Muscle of leg (tissue), 11 donors: ENCODE data around the gene PCP4. TPM values are rescaled to one million over a fixed set of nuclear protein-coding genes. Genes with fewer than 3 reads are reported as not detected.
A peak's percentile ranks its signal among the peaks of the same experiment; 100 is the strongest.

ENCODE experiments used
- DNase-seq: peaks from one replicate; pipeline ENCODE4 v3.0.0; 2013
- H3K27ac ChIP-seq: one replicate; pipeline ENCODE4 v1.5.1; 2013; ENCODE audit warnings: mild to moderate bottlenecking, low read length, control low read depth
- H3K27me3 ChIP-seq: one replicate; pipeline ENCODE4 v1.6.1; 2013; ENCODE audit warnings: low read length; ENCODE audit not compliant: control insufficient read depth, insufficient read depth
- H3K36me3 ChIP-seq: one replicate; pipeline ENCODE4 v1.6.1; 2013; ENCODE audit warnings: low read length; ENCODE audit not compliant: control insufficient read depth, insufficient read depth
- H3K4me1 ChIP-seq: one replicate; pipeline ENCODE4 v1.6.1; 2013; ENCODE audit warnings: low read length; ENCODE audit not compliant: control insufficient read depth, insufficient read depth
- H3K4me3 ChIP-seq: one replicate; pipeline ENCODE4 v1.5.1; 2013; ENCODE audit warnings: low read length, control low read depth
- H3K9me3 ChIP-seq: replicated peaks from 2 replicates; pipeline ENCODE4 v1.6.1; 2013; ENCODE audit warnings: low read depth, low read length; ENCODE audit not compliant: control insufficient read depth
- WGBS: methylation state at CpG from one replicate; pipeline ENCODE4 v1.1.5; 2013; ENCODE audit warnings: missing lambda C conversion rate; ENCODE audit not compliant: insufficient coverage; 5-methylcytosine and 5-hydroxymethylcytosine counted together
- polyA plus RNA-seq, 8 donors: library from polyadenylated mRNA; unstranded; fragments of 120-200 nt; gene quantifications; one replicate each; pipeline versions ENCODE4 v1.2.1 to v1.2.3, GENCODE V29; 2013; ENCODE audit warnings: inconsistent platforms in 1 of 8, low replicate concordance in 1 of 8; ENCODE audit not compliant: insufficient read length in 8 of 8, insufficient read depth in 1 of 8
- total RNA-seq: library from RNA; stranded (reverse); fragments of 120-200 nt; gene quantifications from one replicate; pipeline ENCODE4 v1.2.4, GENCODE V29; 2013

PCP4 gene
- total and polyA plus RNA-seq, 9 donors = 0.31 to 2.9 (median 1.2) TPM

DNA sequence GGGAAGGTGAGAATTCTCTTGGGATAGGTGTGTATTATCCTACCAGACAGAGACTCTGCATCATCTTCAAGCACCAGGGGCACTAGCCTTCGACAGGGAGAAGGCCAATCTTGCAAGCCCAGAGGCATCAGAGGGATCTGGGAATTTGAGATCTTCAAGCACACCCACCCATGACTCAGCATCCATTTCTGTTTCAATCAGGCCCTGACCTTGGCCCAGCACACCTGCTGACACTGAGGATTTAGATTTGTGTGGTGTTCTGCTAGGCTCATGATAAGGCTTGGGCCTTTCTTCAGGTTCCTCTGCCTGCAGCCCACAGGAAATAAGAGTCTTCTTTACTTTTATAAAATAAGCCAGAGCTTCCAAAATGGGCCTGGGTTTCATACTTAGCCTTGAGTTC lies 6.6 kb upstream of the PCP4 start:
- H3K36me3 ChIP-seq = no peaks in the 10 kb centered on the region
- H3K4me1 ChIP-seq = no peaks in the 10 kb centered on the region
- H3K4me3 ChIP-seq = no peak overlapping the region
- peaks cover 9% of the 10 kb centered on the region for H3K27me3 ChIP-seq
- H3K9me3 ChIP-seq = no peaks in the 10 kb centered on the region
- H3K27ac ChIP-seq = no peak overlapping the region
- DNase-seq = no peak
- no CpG with 5 or more reads among the region's 1 CpG for WGBS

DNA sequence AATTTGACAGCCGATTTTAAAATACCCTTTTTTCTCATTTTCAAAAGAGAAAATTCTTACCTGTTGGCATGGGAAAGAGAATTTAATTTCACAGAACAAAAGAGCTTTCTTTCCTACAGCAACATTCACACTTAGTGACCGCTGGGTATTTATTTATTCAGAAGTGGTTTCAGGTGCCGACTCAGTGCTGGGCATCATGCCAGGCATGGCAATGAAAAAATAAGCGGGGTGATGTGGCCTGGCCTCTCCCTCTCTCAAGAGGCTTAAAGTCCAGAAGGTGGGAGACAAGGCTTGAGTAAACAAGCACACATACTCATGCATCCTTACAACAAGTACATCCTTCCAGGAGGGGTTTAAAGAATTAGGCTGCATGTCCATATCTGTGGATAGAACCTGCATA lies 4.1 kb upstream of the PCP4 start:
- DNase-seq = no peak
- Histone ChIP-seq H3K27me3 (peaks cover 17% of the 10 kb centered on the region), H3K4me3 (no peak overlapping the region), H3K4me1 (no peaks in the 10 kb centered on the region), H3K27ac (no peak overlapping the region), H3K36me3 (no peaks in the 10 kb centered on the region), H3K9me3 (no peaks in the 10 kb centered on the region)
- no CpG with 5 or more reads among the region's 4 CpGs for WGBS

DNA sequence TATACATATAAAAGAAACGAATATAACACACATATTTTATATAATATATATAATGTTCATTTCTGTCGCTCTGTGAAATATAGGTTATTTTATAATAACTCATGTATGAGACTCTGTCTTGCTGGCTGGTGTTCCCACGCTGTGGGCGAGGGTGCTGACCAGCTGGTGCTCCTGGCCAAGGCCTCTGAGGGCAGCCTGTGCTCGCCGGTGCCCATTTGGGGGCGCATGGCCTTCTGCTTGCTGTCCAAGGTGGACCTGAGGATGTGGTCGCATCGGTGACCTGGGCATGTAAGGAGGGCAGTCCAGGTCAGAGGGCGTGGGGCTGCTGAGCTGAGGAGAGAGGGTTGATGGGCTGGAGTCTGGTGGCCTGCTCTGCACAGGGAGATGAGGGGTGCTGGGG lies 1.1 kb upstream of the PCP4 start:
- Histone ChIP-seq H3K27ac (no peak overlapping the region), H3K27me3 (peaks cover 29% of the 10 kb centered on the region), H3K36me3 (no peaks in the 10 kb centered on the region), H3K4me3 (no peak overlapping the region), H3K4me1 (no peaks in the 10 kb centered on the region), H3K9me3 (no peaks in the 10 kb centered on the region)
- WGBS = 95% methylated on average over 8 of the region's 10 CpGs
- no peak for DNase-seq

DNA sequence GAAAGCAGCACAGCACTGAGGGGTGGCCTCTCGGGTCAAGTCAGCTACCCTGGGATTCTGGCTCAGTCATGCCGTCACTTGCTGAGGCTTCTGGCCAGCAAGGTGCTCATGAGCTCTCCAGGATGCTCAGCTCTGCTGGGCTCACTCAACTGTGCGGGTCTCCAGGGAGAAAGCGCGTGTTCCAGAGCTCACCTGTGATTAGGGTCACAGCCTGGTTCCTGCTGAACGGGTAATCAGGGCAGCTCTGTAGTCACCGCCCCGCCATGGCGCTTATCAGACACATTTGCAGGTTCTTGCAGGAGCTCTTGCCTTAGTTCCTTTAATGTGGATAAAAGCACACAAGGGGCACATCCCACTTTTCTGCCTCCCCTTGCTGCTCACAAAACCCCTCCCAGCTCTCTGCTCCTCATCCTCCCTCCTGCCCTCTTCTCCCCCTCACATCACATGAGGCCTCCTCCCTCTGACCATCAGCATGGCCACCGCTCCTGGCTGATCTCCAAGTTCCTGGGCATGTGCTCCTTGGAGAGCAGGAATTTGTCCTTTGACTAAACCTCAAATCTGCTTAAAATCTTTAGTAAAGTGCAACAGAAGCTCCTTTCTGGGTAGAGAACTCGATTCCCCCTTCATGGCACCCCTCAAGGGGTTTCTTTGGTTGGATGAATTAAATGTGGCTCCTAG lies 2.0 kb downstream of the PCP4 start:
- no peaks in the 10 kb centered on the region for H3K36me3 ChIP-seq
- no peak overlapping the region for H3K4me3 ChIP-seq
- H3K27me3 ChIP-seq = peaks cover 21% of the 10 kb centered on the region
- no peaks in the 10 kb centered on the region for H3K9me3 ChIP-seq
- 84% methylated on average over 10 of the region's 11 CpGs for WGBS
- DNase-seq = no peak
- no peak overlapping the region for H3K27ac ChIP-seq
- H3K4me1 ChIP-seq = no peaks in the 10 kb centered on the region

DNA sequence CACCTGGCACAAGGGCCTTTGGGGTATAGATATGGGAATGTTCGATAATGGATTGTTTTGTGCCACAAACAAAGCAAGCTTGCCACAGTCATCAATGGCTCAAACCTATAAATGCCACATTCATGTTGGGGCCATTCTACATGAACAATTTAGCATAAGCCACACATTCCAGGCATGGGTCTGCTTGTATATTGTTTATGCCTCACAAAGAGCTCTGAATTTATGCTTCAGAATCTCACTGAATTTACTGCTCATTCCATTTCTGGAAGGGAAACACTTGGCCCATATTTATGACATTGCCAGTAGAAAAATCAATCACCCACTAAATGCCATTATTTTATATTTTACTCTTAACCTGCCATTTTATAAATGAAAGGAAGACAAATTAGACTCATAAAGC lies 6.4 kb downstream of the PCP4 start:
- WGBS = no CpG with 5 or more reads among the region's 1 CpG
- no peak overlapping the region for H3K27ac ChIP-seq

DNA sequence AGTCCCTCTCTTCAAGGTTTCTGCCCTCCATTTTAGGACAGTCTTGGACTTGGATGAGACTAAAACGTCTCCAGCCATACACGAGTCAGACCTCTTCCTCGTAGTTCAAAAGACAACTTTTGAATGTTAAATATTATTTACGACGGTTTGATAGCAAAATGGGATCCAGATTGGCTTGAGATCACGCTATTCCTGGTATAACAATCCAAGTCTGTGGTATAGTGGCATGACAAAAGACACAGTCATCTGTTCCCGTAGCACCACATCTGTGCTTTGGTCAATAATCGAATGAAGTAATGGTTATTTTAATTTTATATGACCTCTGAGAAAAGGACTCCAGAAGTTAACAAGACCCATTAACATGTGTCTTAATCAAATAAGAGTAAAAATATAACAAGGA lies 7.0 kb downstream of the PCP4 start:
- no CpG with 5 or more reads among the region's 8 CpGs for WGBS
- no peaks in the 10 kb centered on the region for H3K4me1 ChIP-seq
- peaks cover 5% of the 10 kb centered on the region for H3K27me3 ChIP-seq
- no peaks in the 10 kb centered on the region for H3K9me3 ChIP-seq
- no peak overlapping the region for H3K4me3 ChIP-seq
- H3K27ac ChIP-seq = no peak overlapping the region
- no peak for DNase-seq
- H3K36me3 ChIP-seq = no peaks in the 10 kb centered on the region

More for the DNA sequence above, 6.4 kb downstream of the PCP4 start:
- Histone ChIP-seq H3K4me3 (no peak overlapping the region), H3K36me3 (no peaks in the 10 kb centered on the region), H3K4me1 (no peaks in the 10 kb centered on the region), H3K27me3 (peaks cover 10% of the 10 kb centered on the region), H3K9me3 (no peaks in the 10 kb centered on the region)
- no peak for DNase-seq

DNA sequence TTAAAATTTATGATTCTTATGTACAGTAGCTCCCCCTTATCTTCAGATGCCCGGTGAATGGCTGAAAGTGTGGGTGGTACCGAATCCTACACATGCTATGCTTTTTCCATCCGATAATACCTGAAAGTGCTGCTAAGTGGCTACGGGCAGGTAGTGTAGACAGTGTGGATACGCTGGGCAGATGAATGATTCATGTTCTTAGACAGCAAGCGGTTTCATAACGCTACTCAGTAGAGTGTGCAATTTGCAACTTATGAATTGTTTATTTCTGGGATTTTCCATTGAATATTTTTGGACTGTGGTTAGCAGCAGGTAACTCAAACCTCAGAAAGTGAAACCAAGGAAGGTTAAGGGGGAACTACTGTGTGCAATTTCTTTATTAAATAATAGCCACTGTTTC lies 7.5 kb downstream of the PCP4 start:
- Histone ChIP-seq H3K27ac (no peak overlapping the region), H3K4me1 (no peaks in the 10 kb centered on the region), H3K4me3 (no peak overlapping the region), H3K36me3 (no peaks in the 10 kb centered on the region), H3K27me3 (peaks cover 3% of the 10 kb centered on the region), H3K9me3 (no peaks in the 10 kb centered on the region)
- WGBS = 69% methylated on average over 5 of the region's 7 CpGs
- no peak for DNase-seq

DNA sequence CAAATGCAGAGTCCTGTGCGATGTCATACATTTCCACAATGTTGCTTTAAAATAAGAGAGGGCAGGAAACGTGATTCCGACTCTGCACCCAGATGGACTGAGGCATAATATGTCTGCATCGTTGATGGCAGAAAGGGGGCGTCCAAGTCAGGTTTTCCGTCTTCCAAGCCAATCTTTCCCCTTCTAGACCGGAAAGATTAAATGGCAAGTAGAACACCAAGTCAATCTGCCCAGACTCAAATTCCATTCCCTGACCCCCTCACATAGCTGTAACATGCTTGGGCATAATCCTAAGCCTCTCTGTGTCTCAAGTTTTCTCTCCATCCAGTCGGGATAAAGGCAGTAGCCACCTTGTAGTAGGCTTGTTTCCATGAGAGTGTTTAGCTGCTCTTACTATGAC lies 14.4 kb downstream of the PCP4 start:
- Histone ChIP-seq H3K4me3 (no peak overlapping the region), H3K9me3 (no peaks in the 10 kb centered on the region), H3K27me3 (peaks cover 6% of the 10 kb centered on the region), H3K36me3 (no peaks in the 10 kb centered on the region), H3K27ac (no peak overlapping the region), H3K4me1 (peaks cover 17% of the 10 kb centered on the region)
- peak; percentile 33 for DNase-seq
- WGBS = 24% methylated on average over 2 of the region's 8 CpGs

DNA sequence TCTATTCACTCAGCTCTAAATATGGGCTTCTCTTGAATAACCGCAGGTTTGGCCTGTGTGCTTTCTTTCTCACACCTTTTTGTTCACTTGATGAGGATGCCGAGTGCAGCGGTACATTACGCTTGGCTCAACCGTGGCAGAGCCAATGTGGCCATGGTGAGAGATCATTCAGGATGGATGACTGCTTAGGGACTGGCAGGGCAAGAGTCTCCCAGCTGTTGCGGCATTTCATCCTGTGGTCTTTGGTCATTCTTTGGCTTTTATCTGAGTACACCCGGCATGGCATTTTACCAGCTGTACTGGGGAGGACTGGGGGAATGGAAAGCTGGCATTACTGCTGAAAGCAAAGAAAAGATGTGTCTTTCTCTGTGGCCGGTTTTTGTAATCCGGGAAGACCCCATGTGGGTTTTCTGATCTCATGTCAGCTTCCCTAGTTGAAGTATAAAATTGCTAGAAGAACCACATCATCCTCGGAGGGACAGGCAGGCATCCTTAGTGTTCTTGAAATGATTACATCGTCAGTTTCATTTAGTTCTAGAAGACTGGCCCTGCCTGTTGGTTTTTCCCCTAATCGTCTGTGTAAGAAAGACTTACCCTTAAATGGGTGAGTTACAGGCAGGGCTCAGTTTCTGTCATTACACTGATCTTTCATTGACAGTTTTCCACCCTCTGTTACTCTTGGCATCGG lies 15.1 kb downstream of the PCP4 start:
- no peak overlapping the region for H3K27ac ChIP-seq
- 83% methylated on average over 8 of the region's 13 CpGs for WGBS

DNA sequence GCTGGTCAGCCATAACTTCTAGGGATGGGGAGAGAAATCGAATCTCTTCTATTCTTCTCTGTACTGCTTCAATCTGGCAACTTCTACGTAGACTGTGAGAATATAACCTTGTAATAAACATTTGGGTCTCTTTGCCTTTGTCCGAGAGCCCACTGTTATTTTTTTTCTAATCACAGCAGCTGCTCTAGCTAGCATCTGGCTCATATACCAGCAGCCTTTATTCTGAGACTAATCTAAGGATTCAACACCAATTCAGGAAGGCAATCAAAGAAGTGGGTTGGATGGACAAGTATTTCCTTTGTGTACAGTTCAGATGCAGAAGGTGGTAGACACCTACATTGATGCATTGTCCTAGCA lies 15.6 kb downstream of the PCP4 start:
- no peak overlapping the region for H3K27ac ChIP-seq
- peak; percentile 22 for DNase-seq

More for the DNA sequence above, 15.1 kb downstream of the PCP4 start:
- H3K27me3 ChIP-seq = peaks cover 6% of the 10 kb centered on the region
- peak; percentile 66 for DNase-seq
- H3K4me1 ChIP-seq = peaks cover 17% of the 10 kb centered on the region
- no peaks in the 10 kb centered on the region for H3K9me3 ChIP-seq
- H3K4me3 ChIP-seq = no peak overlapping the region
- H3K36me3 ChIP-seq = no peaks in the 10 kb centered on the region

More for the DNA sequence above, 15.6 kb downstream of the PCP4 start:
- H3K36me3 ChIP-seq = no peaks in the 10 kb centered on the region
- peaks cover 6% of the 10 kb centered on the region for H3K27me3 ChIP-seq
- no CpG with 5 or more reads among the region's 3 CpGs for WGBS
- no peaks in the 10 kb centered on the region for H3K9me3 ChIP-seq
- H3K4me1 ChIP-seq = peaks cover 17% of the 10 kb centered on the region
- no peak overlapping the region for H3K4me3 ChIP-seq
